ENCODE measurements around the gene NID2.

NID2 gene

GRCh38 chr14:52023518-52023917 lies 45.3 kb downstream of the NID2 start:
- DNase-seq: no peak

DNA sequence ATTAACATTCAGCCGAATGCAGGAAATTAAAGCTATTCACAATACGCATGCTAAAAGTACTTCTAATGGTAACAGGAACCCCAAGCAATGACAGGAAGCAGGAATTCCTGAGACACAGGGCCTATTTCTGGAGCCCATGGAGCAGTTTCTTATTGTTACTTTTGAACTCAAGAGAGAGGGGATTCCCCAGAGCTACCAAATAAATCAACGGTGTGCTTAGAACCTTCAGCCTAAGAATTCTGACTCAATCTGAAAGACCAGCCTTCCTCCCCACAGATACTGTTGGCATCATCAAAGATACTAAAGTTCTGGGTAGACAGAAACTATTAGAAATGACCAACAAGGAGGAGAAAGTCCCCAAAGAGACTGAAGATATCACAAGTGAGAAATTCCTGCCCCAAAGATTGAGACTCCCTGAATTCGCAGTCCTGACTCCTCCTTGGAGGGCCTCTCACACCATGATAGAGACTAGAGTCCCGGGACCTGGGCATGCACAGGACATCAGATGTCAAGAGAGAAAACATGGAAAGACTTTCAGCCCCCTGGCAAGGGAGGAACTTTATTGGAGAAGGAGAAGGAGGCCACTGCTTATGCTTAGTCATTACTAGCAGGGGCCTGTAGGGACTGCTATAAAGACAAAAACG lies 46.8 kb downstream of the NID2 start:
- DNase-seq: no peak

DNA sequence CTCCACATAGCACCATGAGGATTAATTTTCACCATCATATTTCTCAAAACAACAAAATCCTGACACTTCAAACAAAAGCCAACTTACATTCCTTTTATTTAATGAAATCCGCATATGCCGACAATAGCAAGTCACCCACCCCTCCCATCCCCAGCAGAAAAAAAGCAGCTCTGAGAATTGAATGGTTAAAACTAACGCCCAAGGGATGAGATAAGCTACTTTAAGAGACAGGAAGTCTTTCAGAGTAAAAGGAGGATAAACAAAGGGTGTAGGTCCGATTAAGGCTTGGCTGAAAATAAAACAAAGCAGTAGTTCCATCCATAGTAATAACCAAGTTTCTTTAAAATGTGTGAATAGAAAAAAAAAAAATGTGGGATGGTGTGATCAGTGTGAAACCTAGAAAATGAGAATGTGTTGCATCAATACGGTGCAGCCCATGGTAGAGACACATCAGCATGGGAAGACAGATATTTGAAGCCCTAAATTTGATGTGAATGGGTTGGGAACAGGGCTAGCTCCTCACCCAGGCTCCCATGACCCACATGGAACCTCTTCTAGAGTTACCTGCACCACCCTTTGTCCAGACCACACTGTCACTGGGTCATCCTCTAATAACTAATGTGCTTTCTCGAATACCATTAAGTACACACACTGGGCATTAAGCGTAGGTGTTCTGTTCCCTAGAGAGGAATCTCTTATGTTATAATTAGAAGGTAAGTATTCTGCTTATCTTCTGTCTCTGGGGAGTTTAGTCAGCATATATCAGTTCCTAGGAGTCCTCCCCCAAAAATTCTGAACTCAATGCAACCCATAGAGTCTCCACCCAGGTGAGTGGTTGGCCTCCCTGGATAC lies 47.8 kb downstream of the NID2 start:
- DNase-seq: peak; percentile 87

DNA sequence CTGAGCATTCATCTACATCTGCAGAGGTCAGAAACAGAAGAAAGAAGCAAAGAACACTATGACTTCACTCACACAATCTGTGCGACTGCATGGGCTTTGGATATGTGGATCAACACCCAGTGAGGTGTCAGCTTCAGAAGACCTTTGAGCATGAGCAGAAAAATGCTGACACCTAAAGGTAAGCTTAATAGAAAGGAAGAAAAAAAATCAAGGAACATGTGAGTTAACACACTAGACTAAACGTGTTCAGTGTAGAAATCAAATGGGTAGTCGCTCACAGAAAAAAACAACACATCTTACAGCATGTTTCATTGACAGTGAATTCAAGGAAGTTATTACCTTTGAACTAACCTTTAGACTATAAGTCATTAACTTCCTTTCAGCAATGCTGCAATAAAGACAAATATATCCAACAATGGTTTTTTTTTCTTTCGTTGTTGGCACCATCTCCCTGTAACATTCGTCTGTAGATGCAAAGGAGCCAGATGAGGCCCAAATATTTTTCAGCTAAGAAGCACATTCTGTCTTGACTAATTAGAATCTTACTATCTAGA lies 48.6 kb downstream of the NID2 start:
- peak; percentile 9 for DNase-seq

- no peak for DNase-seq
These were observed 49.9 kb downstream of the NID2 start for GRCh38 chr14:52018970-52019369.

DNA sequence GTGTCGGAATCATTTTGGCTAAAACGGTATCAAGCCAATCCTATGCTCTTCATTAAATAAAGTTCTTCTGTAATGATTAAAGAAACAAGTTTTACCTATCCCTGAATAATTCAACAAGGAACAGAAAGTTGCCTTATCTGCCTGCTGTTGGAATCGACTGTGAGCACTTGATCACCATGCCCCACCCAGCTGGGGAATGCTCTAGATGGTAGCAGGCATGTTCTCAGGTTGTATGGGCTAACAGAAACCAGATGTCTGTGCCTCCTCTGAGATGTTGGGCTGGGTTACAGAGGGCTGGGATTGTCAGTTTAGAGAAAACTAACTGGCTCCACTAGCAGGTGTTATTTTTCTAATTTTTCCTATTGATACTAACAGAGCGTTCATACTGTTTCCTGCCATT lies 50.6 kb downstream of the NID2 start:
- DNase-seq: peak; percentile 65

DNA sequence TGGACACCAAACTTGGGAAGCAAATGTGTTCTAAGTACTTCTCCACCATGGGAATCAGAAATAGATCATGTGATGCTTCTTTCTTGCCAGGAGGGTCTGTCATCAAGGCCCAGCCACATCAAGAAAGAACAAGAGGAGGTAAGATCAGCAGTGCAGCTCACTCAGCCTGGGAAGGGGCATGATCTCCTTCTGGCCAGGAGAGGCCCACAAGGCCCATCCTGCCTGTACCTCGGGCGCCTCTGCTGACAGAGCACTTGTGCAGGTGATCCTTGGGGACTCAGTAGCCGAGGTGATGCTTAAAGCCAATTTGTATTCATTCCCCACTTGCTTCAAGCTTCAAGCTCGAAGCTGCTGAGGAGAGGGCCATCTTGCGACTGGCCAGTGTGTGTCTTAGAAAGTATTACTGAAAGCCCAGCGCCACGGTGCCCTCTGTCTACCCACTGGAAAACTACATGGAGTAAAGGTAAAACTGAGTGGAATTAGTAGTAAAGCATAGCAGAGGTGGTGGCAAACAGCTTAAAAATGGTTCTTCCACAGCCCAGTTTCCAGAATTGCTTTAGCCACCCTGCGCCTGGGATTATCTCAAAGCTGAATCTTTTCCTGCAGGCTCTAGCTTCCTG lies 53.3 kb downstream of the NID2 start:
- peak; percentile 62 for DNase-seq

DNA sequence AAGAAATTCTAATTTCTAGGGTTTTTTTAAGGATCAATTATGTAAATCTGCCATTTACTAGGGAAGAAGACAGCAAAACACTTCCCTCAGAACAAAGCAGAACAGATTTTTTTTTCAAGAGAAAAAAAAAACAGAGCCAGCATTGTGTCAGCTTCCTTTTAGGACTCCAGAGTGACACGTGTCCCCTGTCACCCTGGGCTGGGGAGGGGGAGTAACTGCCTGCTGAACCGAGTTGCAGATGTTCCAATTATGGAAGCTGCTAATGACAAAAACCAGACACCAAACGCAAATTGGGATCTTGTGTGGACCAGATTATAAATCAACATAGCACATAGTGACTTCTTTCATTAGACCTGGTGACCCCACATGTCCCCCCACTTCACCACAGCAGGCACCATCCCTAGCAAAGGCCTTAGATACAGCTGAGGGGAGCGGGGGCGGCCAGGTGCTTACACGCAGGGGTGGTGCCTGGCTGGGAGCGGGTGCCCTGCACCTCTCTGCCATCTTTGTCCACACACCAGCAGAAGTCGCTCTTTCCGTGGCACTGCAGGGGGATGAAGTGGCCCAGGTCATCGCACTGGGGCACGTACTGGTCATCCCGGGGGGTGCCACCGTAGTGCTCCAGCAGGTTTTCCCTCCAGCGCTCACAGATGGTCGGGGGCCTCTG lies 54.1 kb downstream of the NID2 start:
- no peak for DNase-seq

GRCh38 chr14:52013984-52014600 lies 54.8 kb downstream of the NID2 start:
- DNase-seq: peak; percentile 52

GRCh38 chr14:52012635-52013034 lies 56.2 kb downstream of the NID2 start:
- DNase-seq: no peak

DNA sequence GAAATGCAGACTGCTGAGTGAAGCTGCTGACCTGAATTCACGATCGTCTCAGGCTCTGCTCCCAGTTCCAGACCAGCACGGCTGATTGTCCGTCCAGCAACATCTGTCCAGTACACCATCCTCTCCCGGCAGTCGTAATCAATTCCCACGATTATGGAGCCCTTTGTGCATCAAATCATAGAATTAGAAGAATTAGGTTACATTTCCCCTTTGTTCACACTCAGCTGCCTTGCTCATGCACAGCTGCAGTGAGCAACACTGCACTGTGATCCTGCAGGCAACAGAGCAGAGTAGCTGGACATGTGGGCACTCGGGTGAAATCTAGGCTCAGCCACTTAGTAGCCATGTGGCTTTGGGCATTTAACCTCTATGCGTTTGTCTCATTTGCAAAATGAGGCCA lies 57.3 kb downstream of the NID2 start:
- no peak for DNase-seq

DNA sequence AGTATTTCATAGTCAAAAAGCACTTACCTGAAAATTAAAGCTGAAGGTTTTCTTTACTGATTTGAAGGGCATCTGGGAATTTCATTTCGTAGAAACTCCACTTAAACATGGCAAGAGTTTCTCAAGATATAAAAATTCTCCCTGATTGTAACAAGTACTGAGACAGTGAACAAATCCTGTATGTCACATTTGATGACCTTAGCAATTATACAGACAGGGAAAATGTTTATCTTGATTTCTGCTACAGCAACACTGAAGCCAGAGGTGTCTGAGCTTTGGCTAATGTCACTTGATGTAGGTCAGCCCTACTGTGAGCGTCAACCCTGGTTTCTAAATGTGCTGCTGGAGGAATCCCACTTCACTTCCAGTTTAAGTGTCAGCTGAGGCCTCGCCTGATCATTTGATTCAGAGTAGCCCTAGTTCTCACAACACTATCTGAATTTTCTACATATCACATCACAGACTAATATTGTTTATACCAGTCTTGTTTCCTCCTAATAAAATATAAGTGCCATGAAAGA lies 58.6 kb downstream of the NID2 start:
- no peak for DNase-seq

- DNase-seq: no peak
These were observed 60.7 kb downstream of the NID2 start for GRCh38 chr14:52008136-52008535.

DNA sequence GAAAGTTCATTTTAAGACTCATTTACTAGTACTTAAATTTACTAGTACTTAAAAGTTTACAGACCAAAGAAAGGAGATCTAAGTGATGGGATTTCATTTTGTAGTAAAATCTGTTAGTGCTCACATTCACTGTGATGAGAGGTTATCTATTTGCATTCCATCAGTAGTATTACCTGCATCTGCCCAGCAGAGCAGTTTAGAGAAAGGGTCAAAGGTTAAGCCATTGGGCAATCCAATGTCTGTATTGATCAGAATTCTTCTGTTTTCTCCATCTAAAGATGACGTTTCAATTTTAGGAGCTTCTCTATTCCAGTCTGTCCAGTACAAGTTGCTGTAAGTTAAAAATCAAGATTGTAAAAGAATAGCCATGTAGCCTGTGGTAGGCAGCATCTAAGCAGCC lies 61.2 kb downstream of the NID2 start:
- DNase-seq: no peak

GRCh38 chr14:52007211-52007610 lies 61.6 kb downstream of the NID2 start:
- DNase-seq: no peak

- no peak for DNase-seq
These were observed 62.5 kb downstream of the NID2 start for GRCh38 chr14:52006361-52006760.

DNA sequence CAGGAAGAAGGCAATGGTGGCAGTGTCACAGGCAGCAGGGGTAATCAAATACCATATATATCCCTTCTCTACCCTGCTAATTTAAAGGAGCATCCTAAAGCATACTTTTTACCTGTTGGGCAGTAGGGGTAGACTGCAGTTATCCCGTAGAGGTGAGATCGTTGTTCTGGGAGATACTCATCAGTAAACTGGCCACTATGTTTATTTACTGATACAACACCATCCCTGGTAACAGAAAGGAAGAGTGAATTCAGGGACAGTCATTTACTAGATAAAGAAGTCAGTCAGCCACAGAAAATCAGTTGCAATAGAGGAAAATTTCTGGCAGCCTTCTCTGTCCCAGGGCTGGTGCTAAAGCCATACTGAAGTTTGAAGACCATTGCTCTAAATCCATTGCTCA lies 63.2 kb downstream of the NID2 start:
- DNase-seq: no peak

- DNase-seq: no peak
These were observed 65.5 kb downstream of the NID2 start for GRCh38 chr14:52003324-52003723.

DNA sequence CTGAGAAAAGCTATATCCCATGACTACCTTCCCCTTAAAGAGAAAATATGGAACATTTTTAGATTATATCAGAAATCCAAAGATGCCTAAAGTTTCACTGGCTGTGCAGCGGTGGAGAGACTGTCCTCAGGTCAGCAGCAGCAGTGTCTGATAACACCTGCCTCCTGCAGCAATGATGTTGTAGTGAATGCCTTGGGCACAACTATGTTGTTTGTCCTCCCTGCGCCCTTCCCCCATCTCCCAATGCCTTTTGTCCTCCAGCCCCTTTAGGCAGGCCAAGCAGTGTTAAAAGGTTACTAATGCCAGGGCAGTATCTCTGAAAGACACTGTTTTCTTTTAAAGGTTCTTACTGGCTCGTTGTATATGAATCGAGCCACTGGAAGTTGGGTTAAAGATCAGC lies 66.3 kb downstream of the NID2 start:
- DNase-seq: no peak

GRCh38 chr14:52000696-52001095 lies 68.2 kb downstream of the NID2 start:
- no peak for DNase-seq

DNA sequence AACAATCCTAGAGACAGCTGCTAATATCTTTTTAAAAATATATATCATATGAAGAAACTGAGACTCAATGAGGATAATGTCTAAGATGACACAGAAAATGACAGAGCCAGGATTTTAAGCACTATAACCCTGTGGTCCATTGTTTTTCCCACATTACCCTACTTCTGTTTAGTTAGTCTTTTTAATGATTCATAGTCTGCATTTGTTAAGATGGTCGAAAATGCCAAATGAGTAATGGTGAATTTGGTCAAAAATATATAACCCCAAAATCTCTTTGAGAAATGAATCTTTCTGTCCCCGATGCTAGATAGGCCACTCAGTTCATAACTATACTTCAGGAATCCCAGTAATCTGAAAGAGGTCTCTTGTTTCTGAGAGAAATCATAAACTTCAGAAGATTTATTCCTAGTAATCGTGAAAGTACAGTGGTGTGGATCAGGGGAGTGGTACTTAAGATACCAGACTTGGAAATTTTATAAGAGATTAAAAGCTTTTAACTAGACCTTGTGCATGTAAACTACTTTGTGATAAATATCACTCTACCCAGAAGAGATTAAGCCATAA lies 68.8 kb downstream of the NID2 start:
- no peak for DNase-seq

DNA sequence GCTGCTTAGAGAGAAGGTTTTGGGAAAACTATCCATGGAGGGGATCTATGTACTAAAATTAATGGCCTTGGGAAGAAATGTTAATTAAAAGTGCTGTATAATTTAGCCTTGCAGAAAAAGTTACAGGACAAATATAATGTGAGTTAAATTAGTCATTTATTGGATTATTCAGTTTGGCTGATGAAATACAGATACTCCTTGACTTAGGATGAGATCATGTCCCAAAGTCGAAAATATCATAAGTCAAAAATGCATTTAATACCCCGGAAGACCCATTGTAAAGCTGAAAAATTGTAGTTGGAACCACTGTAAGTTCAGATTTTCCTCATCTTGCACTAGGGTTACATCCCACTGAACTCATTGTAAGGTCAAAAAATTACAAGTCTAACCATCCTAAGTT lies 69.8 kb downstream of the NID2 start:
- no peak for DNase-seq
